Islet precursor cell (in vitro differentiated cells): ENCODE measurements around the gene SBF2.
"Not testable (repeated sequence)": the region's sequence is repeated elsewhere in the genome, so short reads cannot be mapped to it uniquely, and the experiment has no call there.

Source experiments
- DNase-seq: peaks from one replicate; pipeline ENCODE4 v3.0.0-alpha.2; 2018

Gene SBF2

GRCh38 chr11:9758637-9759518 lies 535.1 kb downstream of the SBF2 start:
- peak; percentile 96 for DNase-seq

- DNase-seq, result peak; percentile 90
Observed at GRCh38 chr11:9757809-9758636, 536.0 kb downstream of the SBF2 start.

- DNase-seq, result no peak
Observed at GRCh38 chr11:9756878-9757277, 537.1 kb downstream of the SBF2 start.

GRCh38 chr11:9756461-9756860 lies 537.6 kb downstream of the SBF2 start:
- DNase-seq, result peak; percentile 65

- DNase-seq, result peak; percentile 75
Observed at GRCh38 chr11:9755561-9756185, 538.3 kb downstream of the SBF2 start.

- peak; percentile 49 for DNase-seq
Observed at GRCh38 chr11:9754010-9754471, 540.0 kb downstream of the SBF2 start.

GRCh38 chr11:9753021-9753420 lies 541.0 kb downstream of the SBF2 start:
- DNase-seq, result peak; percentile 19

- no peak for DNase-seq
Observed at GRCh38 chr11:9752091-9752490, 541.9 kb downstream of the SBF2 start.

GRCh38 chr11:9750551-9750950 lies 543.5 kb downstream of the SBF2 start:
- DNase-seq, result no peak

- peak; percentile 82 for DNase-seq
Observed at GRCh38 chr11:9748361-9748970, 545.6 kb downstream of the SBF2 start.

GRCh38 chr11:9747828-9748227 lies 546.2 kb downstream of the SBF2 start:
- no peak for DNase-seq

GRCh38 chr11:9747229-9747628 lies 546.8 kb downstream of the SBF2 start:
- no peak for DNase-seq

GRCh38 chr11:9745411-9746211 lies 548.4 kb downstream of the SBF2 start:
- DNase-seq, result no peak

- DNase-seq, result not testable (repeated sequence)
Observed at GRCh38 chr11:9743512-9743911, 550.5 kb downstream of the SBF2 start.

- no peak for DNase-seq
Observed at GRCh38 chr11:9741260-9741659, 552.8 kb downstream of the SBF2 start.

GRCh38 chr11:9740202-9740883 lies 553.7 kb downstream of the SBF2 start:
- DNase-seq, result peak; percentile 72

- no peak for DNase-seq
Observed at GRCh38 chr11:9739123-9739900, 554.7 kb downstream of the SBF2 start.

GRCh38 chr11:9738707-9739106 lies 555.3 kb downstream of the SBF2 start:
- no peak for DNase-seq

GRCh38 chr11:9738116-9738515 lies 555.9 kb downstream of the SBF2 start:
- DNase-seq, result no peak

- no peak for DNase-seq
Observed at GRCh38 chr11:9736365-9736764, 557.7 kb downstream of the SBF2 start.

GRCh38 chr11:9735919-9736318 lies 558.1 kb downstream of the SBF2 start:
- no peak for DNase-seq
